ENCODE measurements around the gene MTG1. TPM values are rescaled to one million over a fixed set of nuclear protein-coding genes. Genes with fewer than 3 reads are reported as not detected.

MTG1 gene
- polyA plus RNA-seq, 1 donor (not counting 4 experiments of a cell fraction or from before 2014, with no cell fraction given) = 31.6 TPM

DNA sequence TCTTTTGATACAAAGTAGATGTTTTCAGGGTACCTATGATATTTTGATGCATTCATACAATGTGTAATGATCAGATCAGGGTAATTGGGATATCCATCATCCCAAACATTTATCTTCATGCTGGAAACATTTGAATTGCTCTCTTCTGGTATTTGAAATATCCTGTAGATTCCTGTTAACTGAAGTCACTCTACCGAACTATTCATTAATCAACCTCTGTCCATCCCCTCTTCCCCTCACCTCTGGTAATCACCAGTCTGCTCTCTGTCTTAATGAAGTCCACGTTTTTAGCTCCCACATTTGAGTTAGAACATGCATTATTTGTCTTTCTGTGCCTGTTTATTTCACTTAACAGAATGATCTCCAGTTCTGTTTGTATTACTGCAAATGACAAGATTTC is 11.3 kb downstream of the MTG1 start:
- Histone ChIP-seq H3K9me3 (ENCODE audit: control insufficient read depth, low read depth, low read length) (no peaks in the 10 kb centered on the region), H2AFZ (ENCODE audit: control insufficient read depth, low read length) (no peak overlapping the region), H3K27me3 (ENCODE audit: control insufficient read depth, extremely low read depth, insufficient read depth, low read length) (no peaks in the 10 kb centered on the region), H3K36me3 (ENCODE audit: control insufficient read depth in 2 of 2, extremely low read depth in 1 of 2, insufficient read depth in 2 of 2, low read length in 2 of 2) (peaks cover 8 to 22% of the 10 kb centered on the region in 2 experiments), H3K79me2 (ENCODE audit: control insufficient read depth, insufficient read depth, low read length) (peaks cover 42% of the 10 kb centered on the region), H3K9ac (ENCODE audit: control insufficient read depth, extremely low read depth, insufficient read depth, low read length) (no peak overlapping the region), H3K4me1 (ENCODE audit: control insufficient read depth, extremely low read depth, insufficient read depth, low read length) (no peaks in the 10 kb centered on the region), H3K4me3 (ENCODE audit: control insufficient read depth in 2 of 3, extremely low read depth in 1 of 3, insufficient read depth in 2 of 3, low read depth in 1 of 3, low read length in 3 of 3) (no peak overlapping the region), H4K20me1 (ENCODE audit: control insufficient read depth, extremely low read depth, insufficient read depth, low read length) (no peaks in the 10 kb centered on the region), H3K9me1 (ENCODE audit: control insufficient read depth, extremely low read depth, insufficient read depth, low read length) (no peaks in the 10 kb centered on the region), H3K4me2 (ENCODE audit: control insufficient read depth, extremely low read depth, insufficient read depth, low read depth, low read length) (no peak overlapping the region), H3K27ac (ENCODE audit: control insufficient read depth, insufficient read depth, low read length) (no peak overlapping the region)
- dilution Hi-C loops (cut with MboI; ENCODE audit: extremely low pct_ligation_motif_present, low sequenced_read_pairs) = no loop called here
- TF ChIP-seq, protein P1, sequence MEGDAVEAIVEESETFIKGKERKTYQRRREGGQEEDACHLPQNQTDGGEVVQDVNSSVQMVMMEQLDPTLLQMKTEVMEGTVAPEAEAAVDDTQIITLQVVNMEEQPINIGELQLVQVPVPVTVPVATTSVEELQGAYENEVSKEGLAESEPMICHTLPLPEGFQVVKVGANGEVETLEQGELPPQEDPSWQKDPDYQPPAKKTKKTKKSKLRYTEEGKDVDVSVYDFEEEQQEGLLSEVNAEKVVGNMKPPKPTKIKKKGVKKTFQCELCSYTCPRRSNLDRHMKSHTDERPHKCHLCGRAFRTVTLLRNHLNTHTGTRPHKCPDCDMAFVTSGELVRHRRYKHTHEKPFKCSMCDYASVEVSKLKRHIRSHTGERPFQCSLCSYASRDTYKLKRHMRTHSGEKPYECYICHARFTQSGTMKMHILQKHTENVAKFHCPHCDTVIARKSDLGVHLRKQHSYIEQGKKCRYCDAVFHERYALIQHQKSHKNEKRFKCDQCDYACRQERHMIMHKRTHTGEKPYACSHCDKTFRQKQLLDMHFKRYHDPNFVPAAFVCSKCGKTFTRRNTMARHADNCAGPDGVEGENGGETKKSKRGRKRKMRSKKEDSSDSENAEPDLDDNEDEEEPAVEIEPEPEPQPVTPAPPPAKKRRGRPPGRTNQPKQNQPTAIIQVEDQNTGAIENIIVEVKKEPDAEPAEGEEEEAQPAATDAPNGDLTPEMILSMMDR (optimal IDR thresholded peaks at IDR 0.05 in 1 of 3, IDR thresholded peaks at IDR 0.05 in 1 of 3, conservative IDR thresholded peaks at IDR 0.05 in 1 of 3; ENCODE audit: extremely low read depth in 1 of 3, insufficient read depth in 2 of 3, low read length in 3 of 3) = no peak
- no peak for TF ChIP-seq EZH2 (IDR thresholded peaks at IDR 0.05; ENCODE audit: low read length)
- no peak for FAIRE-seq
- DNase-seq (ENCODE audit: low read depth, low spot score) = no peak

GRCh38 chr10:133405844-133406527 is 12.0 kb downstream of the MTG1 start:
- no peaks in the 10 kb centered on the region for H3K9me1 ChIP-seq (ENCODE audit: control insufficient read depth, extremely low read depth, insufficient read depth, low read length)
- H3K4me3 ChIP-seq (ENCODE audit: control insufficient read depth in 2 of 3, extremely low read depth in 1 of 3, insufficient read depth in 2 of 3, low read depth in 1 of 3, low read length in 3 of 3) = no peak overlapping the region
- peaks cover 9 to 16% of the 10 kb centered on the region in 2 experiments for H3K36me3 ChIP-seq (ENCODE audit: control insufficient read depth in 2 of 2, extremely low read depth in 1 of 2, insufficient read depth in 2 of 2, low read length in 2 of 2)
- H3K9me3 ChIP-seq (ENCODE audit: control insufficient read depth, low read depth, low read length) = no peaks in the 10 kb centered on the region
- TF ChIP-seq, protein P1 (optimal IDR thresholded peaks at IDR 0.05 in 1 of 3, IDR thresholded peaks at IDR 0.05 in 1 of 3, conservative IDR thresholded peaks at IDR 0.05 in 1 of 3; ENCODE audit: extremely low read depth in 1 of 3, insufficient read depth in 2 of 3, low read length in 3 of 3) = no peak
- no peak for TF ChIP-seq EZH2 (IDR thresholded peaks at IDR 0.05; ENCODE audit: low read length)
- H3K4me2 ChIP-seq (ENCODE audit: control insufficient read depth, extremely low read depth, insufficient read depth, low read depth, low read length) = no peak overlapping the region
- H2AFZ ChIP-seq (ENCODE audit: control insufficient read depth, low read length) = no peak overlapping the region
- H4K20me1 ChIP-seq (ENCODE audit: control insufficient read depth, extremely low read depth, insufficient read depth, low read length) = no peaks in the 10 kb centered on the region
- H3K27me3 ChIP-seq (ENCODE audit: control insufficient read depth, extremely low read depth, insufficient read depth, low read length) = no peaks in the 10 kb centered on the region
- no peak overlapping the region for H3K27ac ChIP-seq (ENCODE audit: control insufficient read depth, insufficient read depth, low read length)
- no peak for DNase-seq (ENCODE audit: low read depth, low spot score)
- dilution Hi-C loops (cut with MboI; ENCODE audit: extremely low pct_ligation_motif_present, low sequenced_read_pairs) = no loop called here
- peaks cover 41% of the 10 kb centered on the region for H3K79me2 ChIP-seq (ENCODE audit: control insufficient read depth, insufficient read depth, low read length)
- no peaks in the 10 kb centered on the region for H3K4me1 ChIP-seq (ENCODE audit: control insufficient read depth, extremely low read depth, insufficient read depth, low read length)
- FAIRE-seq = no peak
- no peak overlapping the region for H3K9ac ChIP-seq (ENCODE audit: control insufficient read depth, extremely low read depth, insufficient read depth, low read length)

Measured in keratinocyte (primary cell).